ENCODE results near the gene ERAP2.

ERAP2 gene

GRCh38 chr5:96966801-96967200 is 90.5 kb downstream of the ERAP2 start:
- no peak for DNase-seq (ENCODE audit: low read depth)

- DNase-seq (ENCODE audit: low read depth) = no peak
These were observed 91.1 kb downstream of the ERAP2 start for GRCh38 chr5:96967400-96967799.

GRCh38 chr5:96968074-96968473 is 91.8 kb downstream of the ERAP2 start:
- no peak for DNase-seq (ENCODE audit: low read depth)

- no peak for DNase-seq (ENCODE audit: low read depth)
These were observed 92.3 kb downstream of the ERAP2 start for GRCh38 chr5:96968614-96969013.
